IPS DF 6.9 (cell line): ENCODE measurements around the gene SLC6A6.

Experiments
- DNase-seq: peaks from one replicate; pipeline ENCODE4 v3.0.0-alpha.2; 2013; ENCODE audit warnings: low read depth, low spot score
- H3K27ac ChIP-seq: one replicate; pipeline ENCODE4 v1.5.1; 2013; ENCODE audit warnings: low read length, control low read depth
- H3K27me3 ChIP-seq: 2 replicates; pipeline ENCODE4 v1.6.1; 2013; ENCODE audit warnings: mild to moderate bottlenecking, low read length; ENCODE audit not compliant: control insufficient read depth, insufficient read depth
- H3K36me3 ChIP-seq: 2 replicates; pipeline ENCODE4 v1.6.1; 2013; ENCODE audit warnings: low read length; ENCODE audit not compliant: control insufficient read depth, insufficient read depth
- H3K4me1 ChIP-seq: 2 replicates; pipeline ENCODE4 v1.6.1; 2013; ENCODE audit warnings: low read length; ENCODE audit not compliant: control insufficient read depth, insufficient read depth
- H3K4me3 ChIP-seq: 2 replicates; pipeline ENCODE4 v1.5.1; 2013; ENCODE audit warnings: mild to moderate bottlenecking, low read length
- H3K9me3 ChIP-seq: 2 replicates; pipeline ENCODE4 v1.6.1; 2013; ENCODE audit warnings: low read length, inconsistent platforms; ENCODE audit not compliant: control insufficient read depth, insufficient read depth
- WGBS: extraction: QIAGEN DNeasy Blood & Tissue Kit; methylation state at CpG from one replicate; pipeline ENCODE4 v1.1.7; 2013; ENCODE audit warnings: mixed read lengths, missing lambda C conversion rate; ENCODE audit not compliant: insufficient read length, insufficient coverage; 5-methylcytosine and 5-hydroxymethylcytosine counted together

Gene SLC6A6

GRCh38 chr3:14496351-14496750 lies 93.9 kb downstream of the SLC6A6 start:
- WGBS, result no CpG with 5 or more reads among the region's 9 CpGs
- H3K27ac ChIP-seq, result no peak overlapping the region
- no peaks in the 10 kb centered on the region for H3K9me3 ChIP-seq
- H3K27me3 ChIP-seq, result no peaks in the 10 kb centered on the region
- H3K36me3 ChIP-seq, result no peaks in the 10 kb centered on the region
- H3K4me3 ChIP-seq, result no peak overlapping the region
- DNase-seq, result no peak
- H3K4me1 ChIP-seq, result no peaks in the 10 kb centered on the region

GRCh38 chr3:14497321-14497720 lies 94.9 kb downstream of the SLC6A6 start:
- no peak overlapping the region for H3K27ac ChIP-seq
- no peaks in the 10 kb centered on the region for H3K9me3 ChIP-seq
- no CpG with 5 or more reads among the region's 10 CpGs for WGBS
- H3K4me1 ChIP-seq, result no peaks in the 10 kb centered on the region
- H3K27me3 ChIP-seq, result no peaks in the 10 kb centered on the region
- no peaks in the 10 kb centered on the region for H3K36me3 ChIP-seq
- no peak for DNase-seq
- H3K4me3 ChIP-seq, result no peak overlapping the region

- no peak overlapping the region for H3K27ac ChIP-seq
- H3K9me3 ChIP-seq, result no peaks in the 10 kb centered on the region
- H3K27me3 ChIP-seq, result no peaks in the 10 kb centered on the region
- H3K4me3 ChIP-seq, result no peak overlapping the region
- DNase-seq, result no peak
- H3K4me1 ChIP-seq, result no peaks in the 10 kb centered on the region
- H3K36me3 ChIP-seq, result no peaks in the 10 kb centered on the region
Measured at GRCh38 chr3:14502472-14502871, 100.1 kb downstream of the SLC6A6 start.

- no peaks in the 10 kb centered on the region for H3K27me3 ChIP-seq
- H3K36me3 ChIP-seq, result no peaks in the 10 kb centered on the region
- DNase-seq, result no peak
- H3K4me3 ChIP-seq, result no peak overlapping the region
- H3K27ac ChIP-seq, result no peak overlapping the region
- WGBS, result no CpG with 5 or more reads among the region's 12 CpGs
- H3K9me3 ChIP-seq, result no peaks in the 10 kb centered on the region
- no peaks in the 10 kb centered on the region for H3K4me1 ChIP-seq
Measured at GRCh38 chr3:14503033-14503705, 100.8 kb downstream of the SLC6A6 start.

GRCh38 chr3:14503706-14504065 lies 101.3 kb downstream of the SLC6A6 start:
- WGBS, result no CpG with 5 or more reads among the region's 20 CpGs
- DNase-seq, result no peak
- H3K36me3 ChIP-seq, result no peaks in the 10 kb centered on the region

GRCh38 chr3:14505001-14505802 lies 102.8 kb downstream of the SLC6A6 start:
- H3K27me3 ChIP-seq, result no peaks in the 10 kb centered on the region
- no peaks in the 10 kb centered on the region for H3K9me3 ChIP-seq
- H3K27ac ChIP-seq, result no peak overlapping the region
- H3K4me1 ChIP-seq, result peaks cover 4% of the 10 kb centered on the region; the same call in 1 of the 2 replicates
- no peak for DNase-seq
- H3K4me3 ChIP-seq, result no peak overlapping the region
- WGBS, result no CpG with 5 or more reads among the region's 22 CpGs
- H3K36me3 ChIP-seq, result no peaks in the 10 kb centered on the region

More at GRCh38 chr3:14503706-14504065, 101.3 kb downstream of the SLC6A6 start:
- H3K4me3 ChIP-seq, result no peak overlapping the region
- H3K9me3 ChIP-seq, result no peaks in the 10 kb centered on the region
- H3K27me3 ChIP-seq, result no peaks in the 10 kb centered on the region
- H3K4me1 ChIP-seq, result no peaks in the 10 kb centered on the region
- H3K27ac ChIP-seq, result no peak overlapping the region

GRCh38 chr3:14505803-14506500 lies 103.5 kb downstream of the SLC6A6 start:
- Histone ChIP-seq H3K36me3 (no peaks in the 10 kb centered on the region), H3K9me3 (no peaks in the 10 kb centered on the region), H3K27me3 (no peaks in the 10 kb centered on the region), H3K4me1 (peaks cover 4% of the 10 kb centered on the region; the same call in 1 of the 2 replicates), H3K27ac (no peak overlapping the region), H3K4me3 (no peak overlapping the region)
- WGBS, result no CpG with 5 or more reads among the region's 16 CpGs
- DNase-seq, result no peak

- DNase-seq, result no peak
- no peak overlapping the region for H3K27ac ChIP-seq
- no peaks in the 10 kb centered on the region for H3K36me3 ChIP-seq
- no peaks in the 10 kb centered on the region for H3K9me3 ChIP-seq
- no CpG with 5 or more reads among the region's 15 CpGs for WGBS
- no peaks in the 10 kb centered on the region for H3K27me3 ChIP-seq
- no peak overlapping the region for H3K4me3 ChIP-seq
- peaks cover 4% of the 10 kb centered on the region; the same call in 1 of the 2 replicates for H3K4me1 ChIP-seq
Measured at GRCh38 chr3:14506626-14507304, 104.4 kb downstream of the SLC6A6 start.

- DNase-seq, result no peak
- H3K27ac ChIP-seq, result no peak overlapping the region
- no CpG with 5 or more reads among the region's 13 CpGs for WGBS
Measured at GRCh38 chr3:14507305-14507741, 104.9 kb downstream of the SLC6A6 start.

More at GRCh38 chr3:14507305-14507741, 104.9 kb downstream of the SLC6A6 start:
- H3K27me3 ChIP-seq, result no peaks in the 10 kb centered on the region
- no peak overlapping the region for H3K4me3 ChIP-seq
- H3K4me1 ChIP-seq, result peaks cover 4% of the 10 kb centered on the region; the same call in 1 of the 2 replicates
- H3K36me3 ChIP-seq, result no peaks in the 10 kb centered on the region
- H3K9me3 ChIP-seq, result no peaks in the 10 kb centered on the region
